ENCODE measurements around the gene MSL1. TPM values are rescaled to one million over a fixed set of nuclear protein-coding genes. Genes with fewer than 3 reads are reported as not detected.
A peak's percentile ranks its signal among the peaks of the same experiment; 100 is the strongest.

The MSL1 gene
- total RNA-seq, 2 donors from 2014 or later, result 66.7 to 68.8 TPM

GRCh38 chr17:40089077-40089895 lies 32.5 kb upstream of the MSL1 start:
- DNase-seq (ENCODE audit: low spot score), result no peak
- intact Hi-C loops (cut with DNase I), result no loop called here

DNA sequence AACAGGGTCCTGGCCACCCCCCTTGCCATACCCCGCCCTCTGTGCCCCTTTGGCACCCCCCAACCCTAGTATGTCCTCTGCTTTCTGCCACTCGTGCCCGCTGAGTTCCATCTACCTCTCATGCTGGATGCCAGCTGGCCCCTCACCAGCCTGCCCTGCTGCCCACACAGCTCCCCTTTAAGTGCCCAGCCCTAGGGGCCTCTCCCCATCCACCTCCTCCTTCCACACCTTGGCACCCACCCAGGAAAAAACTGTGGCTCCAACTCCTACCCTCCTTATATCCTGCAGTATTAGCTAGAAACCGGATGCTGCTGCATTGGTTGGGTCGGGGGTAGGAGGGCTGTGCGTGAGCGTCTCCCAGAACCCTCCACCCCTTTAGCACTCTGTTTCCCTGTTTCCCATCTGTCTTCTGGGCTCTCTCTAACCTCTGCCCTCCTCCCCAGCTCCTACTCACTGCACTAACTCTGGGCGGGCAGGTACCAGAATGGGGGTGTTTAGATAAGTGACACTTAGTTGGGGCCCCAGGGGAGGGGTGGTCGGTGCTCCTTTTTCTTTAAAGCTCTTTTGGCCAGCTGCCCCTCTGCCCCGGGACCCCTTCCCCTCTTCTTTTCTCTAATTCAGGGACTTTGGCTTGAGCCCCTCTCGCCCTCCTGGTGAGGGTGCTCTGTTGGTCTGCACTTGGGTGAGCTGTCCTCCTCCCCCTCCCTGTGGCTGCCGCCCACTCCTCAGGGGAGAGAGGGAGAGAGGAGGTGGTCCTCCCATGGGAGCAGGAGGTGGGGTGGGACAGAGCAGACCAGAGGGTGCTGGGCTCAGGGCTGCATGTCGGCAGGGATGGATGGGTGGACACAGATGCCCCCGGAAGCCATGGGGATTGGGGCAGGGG lies 31.3 kb upstream of the MSL1 start:
- no peak for DNase-seq (ENCODE audit: low spot score)
- intact Hi-C loops (cut with DNase I), result no loop called here

GRCh38 chr17:40091691-40092397 lies 29.9 kb upstream of the MSL1 start:
- DNase-seq (ENCODE audit: low spot score), result no peak
- intact Hi-C loops (cut with DNase I), result no loop called here

GRCh38 chr17:40092581-40092980 lies 29.2 kb upstream of the MSL1 start:
- DNase-seq (ENCODE audit: low spot score), result no peak
- intact Hi-C loops (cut with DNase I), result no loop called here

GRCh38 chr17:40093005-40093579 lies 28.7 kb upstream of the MSL1 start:
- DNase-seq (ENCODE audit: low spot score), result no peak
- intact Hi-C loops (cut with DNase I), result no loop called here

GRCh38 chr17:40093580-40094201 lies 28.1 kb upstream of the MSL1 start:
- intact Hi-C loops (cut with DNase I), result no loop called here
- no peak for DNase-seq (ENCODE audit: low spot score)

GRCh38 chr17:40094874-40095273 lies 26.9 kb upstream of the MSL1 start:
- no peak for DNase-seq (ENCODE audit: low spot score)
- intact Hi-C loops (cut with DNase I), result no loop called here

DNA sequence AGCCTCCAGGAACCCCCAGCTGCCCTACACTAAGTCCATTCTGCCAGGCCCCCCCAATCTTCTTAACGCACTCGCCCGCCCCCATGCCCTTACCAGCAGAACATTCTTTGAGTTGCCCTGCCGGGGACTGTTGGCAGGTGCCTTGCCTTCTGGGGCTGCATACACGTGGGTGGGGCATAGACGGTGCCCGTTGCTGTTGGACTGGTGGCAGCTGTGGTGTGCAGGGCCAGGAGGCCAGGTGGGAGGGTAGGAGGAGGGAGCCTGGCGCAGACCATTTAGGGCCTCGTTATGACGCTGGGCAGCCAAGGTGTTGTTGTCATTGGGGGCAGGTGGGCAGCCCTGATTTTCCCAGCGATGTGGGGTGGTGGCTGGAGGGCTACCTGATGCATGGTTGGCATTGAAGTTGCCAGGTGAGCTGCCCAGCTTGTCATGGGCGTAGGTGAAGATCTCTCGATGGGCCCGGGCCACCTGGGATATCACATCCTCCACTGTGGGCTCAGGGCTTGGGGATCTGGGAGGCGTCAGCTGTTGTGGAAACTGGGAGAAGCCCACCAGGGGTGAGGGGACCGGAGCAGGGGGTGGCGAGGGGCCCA lies 26.3 kb upstream of the MSL1 start:
- intact Hi-C loops (cut with DNase I), result no loop called here
- no peak for DNase-seq (ENCODE audit: low spot score)

DNA sequence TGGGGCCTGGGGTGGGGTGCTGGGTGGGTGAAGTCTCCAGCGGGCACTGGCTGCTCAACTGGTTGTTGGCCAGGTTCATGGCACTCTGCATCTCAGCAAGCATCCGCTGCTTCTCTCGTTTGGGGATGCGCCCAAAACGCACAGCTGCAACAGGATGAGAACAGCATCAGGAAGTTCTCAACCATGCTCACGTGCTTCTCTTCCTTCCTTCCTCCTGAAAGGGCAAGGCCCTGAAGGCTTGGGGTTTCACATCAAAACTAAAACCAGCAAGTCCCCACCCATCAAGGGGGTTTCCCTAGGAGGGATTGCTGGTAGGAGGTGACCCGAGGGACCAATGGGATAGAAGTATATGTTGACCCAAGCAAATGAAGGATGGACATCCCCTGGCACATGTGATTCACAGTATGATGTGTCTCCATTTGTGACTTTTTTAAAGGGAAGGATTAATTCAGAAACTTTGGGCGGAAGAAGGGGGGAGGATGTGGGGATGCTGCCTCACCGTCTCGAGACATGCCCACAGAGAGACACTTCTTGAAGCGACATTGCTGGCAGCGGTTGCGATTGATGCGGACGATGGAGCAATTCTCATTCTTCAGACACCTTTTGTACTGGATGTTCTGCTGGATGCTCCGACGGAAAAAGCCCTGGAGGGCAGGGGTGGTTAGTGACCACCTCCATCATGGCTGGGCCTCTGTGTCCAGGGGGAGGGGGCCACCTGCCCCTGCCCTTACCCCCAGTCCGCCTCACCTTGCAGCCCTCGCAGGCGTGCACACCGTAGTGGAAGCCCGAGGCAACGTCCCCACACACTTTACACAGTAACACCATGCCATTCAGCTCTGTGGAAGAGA lies 25.6 kb upstream of the MSL1 start:
- intact Hi-C loops (cut with DNase I), result no loop called here
- DNase-seq (ENCODE audit: low spot score), result no peak

DNA sequence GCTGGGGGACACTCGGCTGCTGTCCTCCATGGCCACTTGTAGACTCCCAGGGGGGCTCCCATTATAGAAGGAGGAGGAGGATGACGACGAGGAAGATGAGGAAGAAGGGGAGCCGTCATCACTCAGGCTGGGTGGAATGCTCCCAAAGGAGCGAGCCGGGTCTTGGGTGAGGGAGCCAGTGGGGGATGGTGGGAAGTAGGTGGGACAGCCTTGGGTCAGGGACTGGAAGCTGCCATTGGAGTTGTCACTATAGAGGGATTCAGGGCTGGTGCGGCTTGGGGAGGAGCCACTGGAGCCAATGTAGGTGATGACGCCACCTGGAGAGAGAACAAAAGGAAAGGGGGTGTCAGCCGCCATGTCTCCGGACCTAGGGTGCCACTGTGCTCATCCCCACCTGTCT lies 24.7 kb upstream of the MSL1 start:
- intact Hi-C loops (cut with DNase I), result no loop called here
- no peak for DNase-seq (ENCODE audit: low spot score)

DNA sequence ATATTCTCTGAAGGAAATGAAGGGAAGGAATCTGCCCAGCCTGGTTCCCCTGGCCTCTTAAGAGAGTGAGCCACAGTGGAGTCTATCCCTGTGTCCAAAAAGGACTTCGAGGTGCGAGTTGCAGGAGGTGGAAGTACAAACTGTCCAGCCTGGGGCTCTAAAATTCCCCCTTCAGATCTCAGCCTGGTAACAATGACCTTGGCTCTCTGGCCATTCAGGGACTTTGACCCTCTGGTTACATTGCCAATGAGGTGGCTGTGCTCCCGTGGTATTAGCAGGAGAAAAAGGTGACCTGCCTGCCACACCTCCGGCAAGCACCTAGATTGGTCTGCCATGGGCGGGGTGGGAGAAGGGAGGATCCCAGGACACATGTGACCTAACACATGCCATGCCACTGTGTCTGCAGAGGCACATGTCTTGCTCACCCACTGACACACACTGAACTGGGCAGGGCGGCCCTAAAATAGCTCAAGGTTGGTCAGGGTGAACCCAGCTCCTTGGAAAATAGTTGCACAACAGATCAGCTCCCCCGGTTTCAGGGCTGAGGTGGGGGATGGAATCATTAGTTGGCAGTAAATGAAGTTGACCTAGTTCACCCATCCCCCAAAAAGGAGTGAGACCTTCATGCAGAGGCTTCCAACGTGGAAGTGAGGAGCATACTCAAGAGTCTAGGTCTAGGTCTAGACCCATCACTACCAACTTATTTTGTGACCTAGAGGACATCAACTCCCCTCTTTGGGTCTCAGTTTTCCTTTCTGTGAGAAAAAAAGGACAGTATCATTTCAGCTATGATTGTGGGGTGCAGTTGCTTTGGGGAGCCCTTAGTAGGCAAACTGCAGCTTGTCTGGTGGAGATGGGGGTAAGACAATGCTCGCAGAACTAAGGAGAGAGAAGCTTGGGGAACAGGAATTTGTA lies 23.6 kb upstream of the MSL1 start:
- no peak for DNase-seq (ENCODE audit: low spot score)
- intact Hi-C loops (cut with DNase I), result no loop called here

DNA sequence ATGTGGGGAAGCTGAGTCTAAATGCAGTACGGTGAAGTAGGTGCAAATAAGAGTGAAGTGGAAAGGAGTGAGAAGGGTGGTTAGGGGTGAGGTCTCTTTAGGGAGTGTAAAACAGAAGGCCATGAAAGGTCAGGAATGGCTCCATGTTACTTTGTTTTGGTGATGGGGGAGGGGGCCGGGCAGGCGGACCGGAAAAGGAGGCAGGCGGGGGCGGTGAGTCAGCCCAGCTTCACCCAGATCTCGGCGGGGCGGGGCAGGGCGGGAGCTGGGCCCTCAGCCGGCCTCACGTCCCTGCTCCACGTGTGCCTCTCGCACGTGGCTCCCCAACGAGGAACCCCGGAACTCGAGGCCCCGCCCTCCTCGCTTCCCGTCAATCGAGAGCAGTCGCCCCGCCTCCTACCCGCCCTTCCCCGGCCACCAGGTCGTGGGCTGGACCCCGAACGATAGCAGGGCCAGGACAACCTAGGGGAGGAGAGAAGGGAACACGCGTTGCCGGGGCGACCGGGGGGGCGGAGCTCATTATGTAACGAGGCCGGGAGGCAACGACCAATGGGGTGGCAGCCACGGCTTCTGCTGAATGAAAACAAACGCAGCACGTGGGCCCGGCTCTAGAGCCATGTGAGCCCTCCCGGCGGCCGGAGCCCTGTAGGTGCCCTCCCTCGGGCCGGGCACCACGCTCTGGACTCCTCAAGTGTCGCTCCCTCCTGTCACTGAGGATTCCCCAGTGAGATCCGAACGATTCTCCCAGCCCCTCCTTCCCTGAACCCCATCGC lies 22.7 kb upstream of the MSL1 start:
- intact Hi-C loops (cut with DNase I), result no loop called here

DNA sequence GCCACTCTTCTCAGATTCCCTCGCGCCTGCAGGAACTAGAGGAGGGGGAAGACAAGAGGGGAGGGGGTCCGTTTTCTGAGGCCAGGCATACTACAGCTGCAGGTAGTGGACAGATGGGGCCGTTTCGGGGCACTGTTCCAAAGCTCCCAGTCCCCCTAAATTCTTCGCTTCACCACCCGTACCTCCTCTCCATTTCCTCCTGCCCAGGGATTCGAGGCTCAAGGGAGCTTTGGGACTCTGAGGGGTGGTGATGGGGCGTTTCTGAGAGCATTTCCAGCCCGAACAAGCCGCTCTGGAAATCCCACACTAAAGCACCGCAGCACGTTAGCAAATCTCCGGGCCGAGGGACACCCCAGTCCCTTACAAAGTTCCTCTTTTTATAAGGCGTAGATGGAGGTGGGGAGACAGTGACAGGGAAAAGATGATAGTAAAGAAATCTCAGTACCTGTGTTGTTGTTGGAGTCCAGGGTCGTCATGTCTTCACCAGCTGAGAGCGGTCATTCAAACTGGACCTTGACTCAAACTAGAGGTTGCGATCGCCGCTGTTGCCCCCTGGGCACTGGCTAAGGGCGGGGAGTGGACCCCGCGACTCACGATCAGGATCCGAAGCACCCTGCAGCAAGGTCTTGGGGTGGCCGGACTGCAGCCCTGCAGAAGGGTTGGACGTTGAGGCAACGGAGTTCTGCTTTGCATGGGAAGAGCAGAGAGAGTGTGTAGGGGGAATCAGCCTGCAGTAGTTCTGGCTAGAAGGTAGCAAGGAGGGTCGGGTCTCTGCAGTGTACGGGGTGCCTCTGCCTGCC lies 22.0 kb upstream of the MSL1 start:
- intact Hi-C loops (cut with DNase I), result no loop called here
- no peak for DNase-seq (ENCODE audit: low spot score)

More for the DNA sequence above, 22.7 kb upstream of the MSL1 start:
- DNase-seq (ENCODE audit: low spot score), result peak; percentile 100

GRCh38 chr17:40100419-40100668 lies 21.4 kb upstream of the MSL1 start, which contains the start of gene NR1D1:
TSS of gene NR1D1 (minus strand) at chr17:40100589. CDS start at chr17:40100094, 495 bp downstream.
- intact Hi-C loops (cut with DNase I), result no loop called here
- DNase-seq (ENCODE audit: low spot score), result no peak

GRCh38 chr17:40100669-40101366 lies 21.0 kb upstream of the MSL1 start:
- DNase-seq (ENCODE audit: low spot score), result peak; percentile 99
- intact Hi-C loops (cut with DNase I), result no loop called here

All from posterior vena cava (tissue), 2 donors.